GM23338 (cell line): ENCODE measurements around the gene TOLLIP. TPM values are rescaled to one million over a fixed set of nuclear protein-coding genes. Genes with fewer than 3 reads are reported as not detected.

ENCODE experiments used
- ATAC-seq: fragments of 200-7000 bp; cut with Tn5 transposase; 3 replicates; pipeline ENCODE4 v1.9.1; 2020
- DNase-seq: peaks from one replicate; pipeline ENCODE4 v3.0.0-alpha.2; 2015; ENCODE audit warnings: low spot score
- H2AFZ ChIP-seq: fragments of 200-600 bp; sonication (generic); 2 replicates; pipeline ENCODE4 v1.8.0; 2016; ENCODE audit warnings: antibody characterized with exemption, mild to moderate bottlenecking, moderate library complexity
- H3F3A ChIP-seq: fragments of 200-600 bp; sonication (generic); replicated peaks from 2 replicates; pipeline ENCODE4 v1.8.0; 2017; ENCODE audit warnings: antibody characterized with exemption, mixed run types, low read depth
- H3K27ac ChIP-seq: fragments of 200-600 bp; sonication (generic); 2 replicates; pipeline ENCODE4 v1.6.1; 2016; ENCODE audit warnings: low read depth
- H3K27me3 ChIP-seq: fragments of 200-600 bp; sonication (generic); 2 replicates; pipeline ENCODE4 v1.8.0; 2016; ENCODE audit warnings: mild to moderate bottlenecking, mixed run types, moderate library complexity; ENCODE audit not compliant: insufficient read depth
- H3K36me3 ChIP-seq: fragments of 200-600 bp; sonication (generic); 2 replicates; pipeline ENCODE4 v1.8.0; 2016; ENCODE audit warnings: mild to moderate bottlenecking; ENCODE audit not compliant: insufficient read depth
- H3K4me1 ChIP-seq: fragments of 200-600 bp; sonication (generic); 2 replicates; pipeline ENCODE4 v1.8.0; 2016; ENCODE audit warnings: mild to moderate bottlenecking, moderate library complexity; ENCODE audit not compliant: insufficient read depth
- H3K4me2 ChIP-seq: fragments of 200-600 bp; sonication (generic); 2 replicates; pipeline ENCODE4 v1.7.1; 2017; ENCODE audit warnings: mixed run types
- H3K4me3 ChIP-seq: fragments of 200-600 bp; sonication (generic); 2 replicates; pipeline ENCODE4 v1.6.1; 2016; ENCODE audit warnings: mixed run types
- H3K79me2 ChIP-seq: fragments of 200-600 bp; sonication (generic); replicated peaks from 2 replicates; pipeline ENCODE4 v1.8.0; 2017; ENCODE audit warnings: mild to moderate bottlenecking; ENCODE audit not compliant: insufficient read depth
- H3K9me2 ChIP-seq: fragments of 200-600 bp; sonication (generic); 2 replicates; pipeline ENCODE4 v1.8.0; 2017; ENCODE audit not compliant: insufficient read depth
- H4K20me1 ChIP-seq: fragments of 200-600 bp; sonication (generic); replicated peaks from 2 replicates; pipeline ENCODE4 v1.8.0; 2017; ENCODE audit warnings: mild to moderate bottlenecking; ENCODE audit not compliant: insufficient read depth
- H3K27ac Mint-ChIP-seq: 2 replicates; pipeline ENCODE4 v1.8.0; 2020; ENCODE audit warnings: inconsistent platforms, mild to moderate bottlenecking, moderate library complexity, mixed read lengths
- H3K27me3 Mint-ChIP-seq: 3 replicates; pipeline ENCODE4 v1.8.0; 2022; ENCODE audit warnings: low read depth, mild to moderate bottlenecking, moderate library complexity, mixed read lengths, inconsistent platforms; ENCODE audit not compliant: insufficient read depth, poor library complexity
- H3K36me3 Mint-ChIP-seq: 3 replicates; pipeline ENCODE4 v1.8.0; 2021; ENCODE audit warnings: low read depth, mild to moderate bottlenecking, inconsistent platforms, moderate library complexity, mixed read lengths
- H3K4me1 Mint-ChIP-seq: 3 replicates; pipeline ENCODE4 v1.8.0; 2020; ENCODE audit warnings: mild to moderate bottlenecking, inconsistent platforms, mixed read lengths
- H3K4me3 Mint-ChIP-seq: 3 replicates; pipeline ENCODE4 v1.8.0; 2021; ENCODE audit warnings: moderate library complexity, mild to moderate bottlenecking, inconsistent platforms, mixed read lengths
- H3K9me3 Mint-ChIP-seq: 3 replicates; pipeline ENCODE4 v1.8.0; 2020; ENCODE audit warnings: moderate library complexity, mild to moderate bottlenecking, inconsistent platforms, mixed read lengths
- CREB1 ChIP-seq: fragments of 250-450 bp; sonication (Bioruptor Pico); IDR thresholded peaks from 2 replicates; pipeline ENCODE4 v1.5.0; 2020; ENCODE audit warnings: low read depth, mild to moderate bottlenecking, moderate library complexity
- CTCF ChIP-seq, 2 experiments: fragments of 200-600 bp in 1 of 2; sonication (generic) in 1 of 2; conservative IDR thresholded peaks; 2 replicates each; pipeline versions ENCODE4 v1.5.1 to v1.6.1; 2016 to 2017; ENCODE audit warnings: antibody characterized with exemption in 2 of 2, low read depth in 2 of 2, mild to moderate bottlenecking in 2 of 2, moderate library complexity in 1 of 2
- ETS1 ChIP-seq: IDR thresholded peaks from 2 replicates; pipeline ENCODE4 v1.6.1; 2016; ENCODE audit warnings: antibody characterized with exemption
- EZH2 ChIP-seq: fragments of 200-600 bp; sonication (generic); IDR thresholded peaks from one replicate; pipeline ENCODE4 v1.8.0; 2017; ENCODE audit warnings: antibody characterized with exemption, mild to moderate bottlenecking, low read depth; ENCODE audit not compliant: unreplicated experiment
- EZH2phosphoT487 ChIP-seq: fragments of 200-600 bp; sonication (generic); IDR thresholded peaks from one replicate; pipeline ENCODE4 v1.8.1; 2018; ENCODE audit warnings: antibody characterized with exemption; ENCODE audit not compliant: unreplicated experiment
- JUNB ChIP-seq: IDR thresholded peaks from one replicate; pipeline ENCODE4 v1.6.1; 2016; ENCODE audit warnings: antibody characterized with exemption; ENCODE audit not compliant: unreplicated experiment
- NANOG ChIP-seq: IDR thresholded peaks from 2 replicates; pipeline ENCODE4 v1.6.1; 2016; ENCODE audit warnings: antibody characterized with exemption, borderline replicate concordance
- POLR2AphosphoS5 ChIP-seq: IDR thresholded peaks from 2 replicates; pipeline ENCODE4 v1.6.1; 2016; ENCODE audit warnings: antibody characterized with exemption, low read depth
- REST ChIP-seq: IDR thresholded peaks from one replicate; pipeline ENCODE4 v1.6.1; 2018; ENCODE audit warnings: antibody characterized with exemption; ENCODE audit not compliant: unreplicated experiment
- STAT1 ChIP-seq: IDR thresholded peaks from one replicate; pipeline ENCODE4 v1.6.1; 2016; ENCODE audit warnings: antibody characterized with exemption; ENCODE audit not compliant: unreplicated experiment
- ZNF114 ChIP-seq: fragments of 250-450 bp; sonication (Bioruptor Pico); IDR thresholded peaks from 2 replicates; pipeline ENCODE4 v1.5.0; 2020; ENCODE audit warnings: mild to moderate bottlenecking, moderate library complexity
- ZNF331 ChIP-seq: fragments of 250-450 bp; sonication (Bioruptor Pico); IDR thresholded peaks from 2 replicates; pipeline ENCODE4 v1.5.0; 2020; ENCODE audit warnings: low read depth, mild to moderate bottlenecking, moderate library complexity
- ZNF462 ChIP-seq: fragments of 250-450 bp; sonication (Bioruptor Pico); IDR thresholded peaks from 2 replicates; pipeline ENCODE4 v1.5.0; 2020; ENCODE audit warnings: mild to moderate bottlenecking, moderate library complexity
- polyA plus RNA-seq: library from polyadenylated mRNA; unstranded; fragments of >200 nt; fragmentation: Nextera tagmentation; extraction: Ambion mirVana; gene quantifications from 2 replicates; pipeline ENCODE4 v1.2.1, GENCODE V29; 2016
- total RNA-seq: library from RNA; depleted of rRNA; stranded (reverse); fragments of >200 nt; shearing (Covaris generic); gene quantifications from 2 replicates; pipeline ENCODE4 v1.2.3, GENCODE V29; 2014

Gene TOLLIP
- total and polyA plus RNA-seq, 2 experiments from 2014 or later, result 13.5 to 18.0 TPM

- H3K36me3 Mint-ChIP-seq, result peaks cover 5% of the 10 kb centered on the region; the same call in 1 of the 3 replicates
- ATAC-seq (no peak), DNase-seq (no peak)
- Histone ChIP-seq H2AFZ (no peak overlapping the region), H3K27ac (no peak overlapping the region), H3F3A (no peaks in the 10 kb centered on the region), H3K36me3 (no peaks in the 10 kb centered on the region), H3K4me3 (no peak overlapping the region), H4K20me1 (no peaks in the 10 kb centered on the region), H3K79me2 (no peaks in the 10 kb centered on the region), H3K4me2 (no peak overlapping the region), H3K27me3 (no peaks in the 10 kb centered on the region; the same call in 1 of the 2 replicates), H3K4me1 (no peaks in the 10 kb centered on the region), H3K9me2 (no peaks in the 10 kb centered on the region)
- no peak overlapping the region for H3K4me3 Mint-ChIP-seq
- peaks cover 6% of the 10 kb centered on the region for H3K27me3 Mint-ChIP-seq
- H3K27ac Mint-ChIP-seq, result no peak overlapping the region
- H3K9me3 Mint-ChIP-seq, result peaks cover 10% of the 10 kb centered on the region
- no peaks in the 10 kb centered on the region for H3K4me1 Mint-ChIP-seq
- no peak for TF ChIP-seq ETS1
- no peak for TF ChIP-seq NANOG
- TF ChIP-seq STAT1, result no peak
- TF ChIP-seq EZH2, result no peak
- TF ChIP-seq REST, result no peak
- TF ChIP-seq ZNF462 (CRISPR knock-in tag), result no peak
- no peak for TF ChIP-seq ZNF331 (CRISPR knock-in tag)
- TF ChIP-seq CTCF (conservative IDR thresholded peaks at IDR 0.05; ENCODE audit: low read depth in 2 of 2), result no peak
- TF ChIP-seq ZNF114 (CRISPR knock-in tag), result no peak
- TF ChIP-seq EZH2phosphoT487, result no peak
- TF ChIP-seq POLR2AphosphoS5, result no peak
- TF ChIP-seq JUNB, result no peak
- TF ChIP-seq CREB1 (CRISPR knock-in tag), result no peak
These were observed 8.0 kb upstream of the TOLLIP start for GRCh38 chr11:1317432-1317831.
